Measurements from ENCODE around the gene CYP4Z1.
"Not testable (repeated sequence)": the region's sequence is repeated elsewhere in the genome, so short reads cannot be mapped to it uniquely, and the experiment has no call there.

GRCh38 chr1:47129489-47130230 is 62.6 kb downstream of the CYP4Z1 start:
- TF ChIP-seq ARNTL (CRISPR knock-in tag; IDR thresholded peaks at IDR 0.05; ENCODE audit: borderline replicate concordance, low read depth); OSR1 (CRISPR knock-in tag; IDR thresholded peaks at IDR 0.05); RARB (CRISPR knock-in tag; IDR thresholded peaks at IDR 0.05); ZC3H10 (CRISPR knock-in tag; IDR thresholded peaks at IDR 0.05); ZNF8 (CRISPR knock-in tag; IDR thresholded peaks at IDR 0.05); POU6F1 (CRISPR knock-in tag; IDR thresholded peaks at IDR 0.05; ENCODE audit: borderline replicate concordance, low read depth); ZFP3 (CRISPR knock-in tag; IDR thresholded peaks at IDR 0.05); CREB5 (CRISPR knock-in tag; IDR thresholded peaks at IDR 0.05; ENCODE audit: low read depth); SNAI2 (CRISPR knock-in tag; IDR thresholded peaks at IDR 0.05); PATZ1 (CRISPR knock-in tag; IDR thresholded peaks at IDR 0.05; ENCODE audit: borderline replicate concordance); ZNF70 (CRISPR knock-in tag; IDR thresholded peaks at IDR 0.05); ZFP30 (CRISPR knock-in tag; IDR thresholded peaks at IDR 0.05): not testable (repeated sequence)
